GM12878 (cell line): Measurements from ENCODE around the gene ALDH1L1.

Source experiments
- CREB1 ChIP-seq: IDR thresholded peaks from 2 replicates; pipeline ENCODE4 v1.6.1; 2012; ENCODE audit warnings: low read depth, mild to moderate bottlenecking, inconsistent platforms
- EP300 ChIP-seq, 2 experiments: fragments of 150-350 bp in 1 of 2; IDR thresholded peaks; 2 replicates each; pipeline ENCODE4 v1.6.1; 2011 to 2012; ENCODE audit warnings: low read depth in 2 of 2, low read length in 2 of 2, borderline replicate concordance in 1 of 2, improper control_type of control experiment in 1 of 2, inconsistent platforms in 1 of 2; ENCODE audit not compliant: control insufficient read depth in 1 of 2
- HDGF ChIP-seq: fragments of 450-650 bp; IDR thresholded peaks from 2 replicates; pipeline ENCODE4 v1.6.1; 2016; ENCODE audit warnings: antibody characterized with exemption
- POLR2A ChIP-seq: IDR thresholded peaks from 2 replicates; pipeline ENCODE4 v1.6.1; 2011; ENCODE audit warnings: low read depth, mild to moderate bottlenecking, low read length
- SMC3 ChIP-seq: IDR thresholded peaks from 2 replicates; pipeline ENCODE4 v1.6.1; 2011; ENCODE audit warnings: low read length, improper control_type of control experiment, borderline replicate concordance
- TARDBP ChIP-seq: IDR thresholded peaks from 2 replicates; pipeline ENCODE4 v1.6.1; 2016; ENCODE audit warnings: borderline replicate concordance

DNA sequence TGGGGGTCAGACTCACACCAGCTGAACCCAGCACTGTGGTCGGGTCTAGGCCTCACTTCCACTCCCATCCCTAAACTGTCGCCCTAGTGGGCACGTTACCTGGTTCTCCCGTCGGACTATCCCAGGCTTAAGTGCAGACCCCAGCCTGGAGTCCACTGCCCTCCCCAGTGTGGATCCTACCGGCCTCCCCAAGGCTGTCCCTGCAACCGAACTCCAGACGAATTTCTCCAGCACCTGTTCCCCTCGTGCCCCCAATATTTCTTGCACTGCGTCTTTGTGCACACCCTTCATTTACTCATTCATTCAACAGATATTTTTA, 122.9 kb downstream of the ALDH1L1 start:
- TF ChIP-seq CREB1 (no peak), TARDBP (no peak), SMC3 (no peak), HDGF (no peak), EP300 (IDR thresholded peaks at IDR 0.05; ENCODE audit: borderline replicate concordance in 1 of 2, control insufficient read depth in 1 of 2, low read depth in 2 of 2, low read length in 2 of 2) (no peak), POLR2A (no peak)
